OCI-LY7 (cell line): ENCODE data around the gene SNHG17. TPM values are rescaled to one million over a fixed set of nuclear protein-coding genes. Genes with fewer than 3 reads are reported as not detected.

Experiments used
- BruUV-seq: library from RNA; stranded (reverse); fragments of 400-500 nt; replicated peaks from 2 replicates; lab custom pipeline; 2021; lab: Mats Ljungman, UMichigan
- CTCF ChIA-PET: fragments of 300-600 bp; sonication (Branson Sonifier 250); formaldehyde crosslinking; loops from one replicate; lab custom pipeline; 2022; ENCODE audit warnings: antibody characterized with exemption; ENCODE audit not compliant: unreplicated experiment; lab: Charles Lee
- POLR2A ChIA-PET: fragments of 300-600 bp; sonication (Branson Sonifier 250); formaldehyde crosslinking; loops from one replicate; lab custom pipeline; 2022; ENCODE audit warnings: antibody characterized with exemption; lab: Charles Lee
- DNase-seq: peaks from one replicate; pipeline ENCODE4 v3.0.0-alpha.2; 2015; ENCODE audit warnings: low spot score
- H2AFZ ChIP-seq: fragments of 200-600 bp; sonication (generic), shearing (Covaris generic); 2 replicates; pipeline ENCODE4 v1.6.1; 2014; ENCODE audit warnings: mild to moderate bottlenecking, antibody characterized with exemption, low read length, moderate library complexity
- H3K27ac ChIP-seq: fragments of 200-600 bp; sonication (generic); 2 replicates; pipeline ENCODE4 v1.5.1; 2014; ENCODE audit warnings: mixed run types, low read depth, mild to moderate bottlenecking, moderate library complexity, low read length, inconsistent platforms; ENCODE audit not compliant: poor library complexity, severe bottlenecking
- H3K36me3 ChIP-seq: fragments of 200-600 bp; sonication (generic); 2 replicates; pipeline ENCODE4 v1.6.1; 2014; ENCODE audit warnings: mild to moderate bottlenecking, antibody characterized with exemption, low read length, moderate library complexity, mixed read lengths; ENCODE audit not compliant: insufficient read depth
- H3K4me1 ChIP-seq: fragments of 200-600 bp; sonication (generic); 2 replicates; pipeline ENCODE4 v1.5.1; 2014; ENCODE audit warnings: mild to moderate bottlenecking, low read length; ENCODE audit not compliant: insufficient read depth, poor library complexity, severe bottlenecking
- H3K4me2 ChIP-seq: fragments of 200-600 bp; sonication (generic); 2 replicates; pipeline ENCODE4 v1.6.1; 2014; ENCODE audit warnings: mild to moderate bottlenecking, low read length
- H3K4me3 ChIP-seq: fragments of 200-600 bp; sonication (generic); 2 replicates; pipeline ENCODE4 v1.5.1; 2014; ENCODE audit warnings: mild to moderate bottlenecking, low read depth, low read length; ENCODE audit not compliant: poor library complexity, severe bottlenecking
- H3K79me2 ChIP-seq: fragments of 200-600 bp; sonication (generic); 2 replicates; pipeline ENCODE4 v1.6.1; 2016; ENCODE audit warnings: low read depth, mild to moderate bottlenecking, low read length, moderate library complexity, mixed read lengths; ENCODE audit not compliant: insufficient read depth
- H3K9me2 ChIP-seq: fragments of 200-600 bp; sonication (generic); 2 replicates; pipeline ENCODE4 v1.6.1; 2016; ENCODE audit warnings: mild to moderate bottlenecking, low read length, mixed read lengths; ENCODE audit not compliant: insufficient read depth
- H3K9me3 ChIP-seq: fragments of 200-600 bp; sonication (generic); 2 replicates; pipeline ENCODE4 v1.6.1; 2014; ENCODE audit warnings: mild to moderate bottlenecking, mixed run types, low read length, mixed read lengths
- H4K20me1 ChIP-seq: fragments of 200-600 bp; sonication (generic); 2 replicates; pipeline ENCODE4 v1.6.1; 2014; ENCODE audit warnings: mild to moderate bottlenecking, antibody characterized with exemption, low read length, moderate library complexity, mixed read lengths; ENCODE audit not compliant: insufficient read depth
- CTCF ChIP-seq: fragments of 200-600 bp; sonication (generic); conservative IDR thresholded peaks from 2 replicates; pipeline ENCODE4 v1.5.1; 2014; ENCODE audit warnings: mild to moderate bottlenecking, antibody characterized with exemption, low read length, moderate library complexity, mixed read lengths
- EZH2phosphoT487 ChIP-seq: fragments of 200-600 bp; sonication (generic); IDR thresholded peaks from 2 replicates; pipeline ENCODE4 v1.6.1; 2018; ENCODE audit warnings: low read depth, borderline replicate concordance, mild to moderate bottlenecking, mixed run types, antibody characterized with exemption, low read length, moderate library complexity, mixed read lengths
- intact Hi-C: fragments of 100-400 bp; cut with micrococcal nuclease; formaldehyde crosslinking; loops from one replicate; pipeline ENCODE4 v1.10.0; 2022; ENCODE audit not compliant: unreplicated experiment
- total RNA-seq, 2 experiments: library from RNA; depleted of rRNA in 1 of 2; stranded (reverse); fragments of >200 nt in 1 of 2; shearing (Covaris generic) in 1 of 2; gene quantifications; 2 replicates each; pipeline ENCODE4 v1.2.3, GENCODE V29; 2014 to 2022

The SNHG17 gene
- total RNA-seq, 2 experiments from 2014 or later: 49.1 to 111 TPM

- DNase-seq: no peak
- ChIA-PET POLR2A (interaction anchor here (0.6 to 1.6 kb wide), 3 partner anchors 15 to 1039 kb away, joined by 3 to 7 read pairs (median 3); no protein-coding TSS in a partner anchor), CTCF (no interaction called here)
- no peak overlapping the region for H3K27ac ChIP-seq
- TF ChIP-seq CTCF: no peak
- TF ChIP-seq EZH2phosphoT487: no peak
- intact Hi-C loops: no loop called here
- H3K9me3 ChIP-seq: no peaks in the 10 kb centered on the region
- H4K20me1 ChIP-seq: 0 out of 2 replicates have a peak, but pooled peaks cover 7% of the 10 kb centered on the region
- no TSS peak for BruUV-seq
- H3K4me2 ChIP-seq: no peak overlapping the region
- H2AFZ ChIP-seq: no peak overlapping the region
- no peak overlapping the region for H3K4me3 ChIP-seq
- no peaks in the 10 kb centered on the region for H3K9me2 ChIP-seq
- no peaks in the 10 kb centered on the region for H3K4me1 ChIP-seq
- H3K36me3 ChIP-seq: peaks cover 96% of the 10 kb centered on the region
- 0 out of 2 replicates have a peak, but pooled peaks cover 5% of the 10 kb centered on the region for H3K79me2 ChIP-seq
These were observed 16.5 kb downstream of the SNHG17 start for GRCh38 chr20:38418509-38419204.

GRCh38 chr20:38414769-38415450 lies 20.2 kb downstream of the SNHG17 start:
- H3K9me2 ChIP-seq: no peaks in the 10 kb centered on the region
- ChIA-PET CTCF (no interaction called here), POLR2A (no interaction called here)
- no peak overlapping the region for H3K4me3 ChIP-seq
- H4K20me1 ChIP-seq: no peaks in the 10 kb centered on the region
- no peak overlapping the region for H2AFZ ChIP-seq
- no peaks in the 10 kb centered on the region for H3K9me3 ChIP-seq
- no peak overlapping the region for H3K4me2 ChIP-seq
- H3K36me3 ChIP-seq: peaks cover 92% of the 10 kb centered on the region
- intact Hi-C loops: no loop called here
- H3K4me1 ChIP-seq: no peaks in the 10 kb centered on the region
- no peak overlapping the region for H3K27ac ChIP-seq
- H3K79me2 ChIP-seq: no peaks in the 10 kb centered on the region
- BruUV-seq: no TSS peak
- no peak for DNase-seq
- TF ChIP-seq CTCF (no peak), EZH2phosphoT487 (no peak)
